Spleen (tissue), 11 donors: ENCODE results near the gene GPR183. TPM values are rescaled to one million over a fixed set of nuclear protein-coding genes. Genes with fewer than 3 reads are reported as not detected.

Experiments used
- DNase-seq: peaks from one replicate; pipeline ENCODE4 v3.0.0-alpha.2; 2020
- H3K27ac ChIP-seq, 8 donors: fragments of 200-600 bp; sonication (generic) in 7 of 8; 1 replicate in 4 of 8; 2 replicates in 4 of 8; pipeline versions ENCODE4 v1.5.0 to v1.8.0; 2016 to 2021; ENCODE audit warnings: inconsistent platforms in 4 of 8, mild to moderate bottlenecking in 4 of 8, moderate library complexity in 1 of 8
- H3K27me3 ChIP-seq, 7 donors: fragments of 200-600 bp; sonication (generic) in 6 of 7; replicated peaks in 1 of 7; 1 replicate in 4 of 7; 2 replicates in 3 of 7; pipeline versions ENCODE4 v1.5.0 to v1.8.0; 2016 to 2021; ENCODE audit warnings: inconsistent platforms in 3 of 7, mild to moderate bottlenecking in 1 of 7
- H3K36me3 ChIP-seq, 6 donors: fragments of 200-600 bp; sonication (generic) in 5 of 6; 1 replicate in 4 of 6; 2 replicates in 2 of 6; pipeline versions ENCODE4 v1.5.0 to v1.8.0; 2016 to 2021; ENCODE audit warnings: inconsistent platforms in 2 of 6
- H3K4me1 ChIP-seq, 6 donors: fragments of 200-600 bp; sonication (generic) in 5 of 6; 1 replicate in 3 of 6; 2 replicates in 3 of 6; pipeline versions ENCODE4 v1.5.0 to v1.8.0; 2016 to 2021; ENCODE audit warnings: inconsistent platforms in 3 of 6
- H3K4me3 ChIP-seq, 8 donors: fragments of 200-600 bp; sonication (generic) in 7 of 8; 1 replicate in 4 of 8; 2 replicates in 4 of 8; pipeline versions ENCODE4 v1.5.0 to v1.8.0; 2016 to 2021; ENCODE audit warnings: inconsistent platforms in 4 of 8, mild to moderate bottlenecking in 4 of 8, moderate library complexity in 2 of 8
- H3K9me3 ChIP-seq, 8 donors: fragments of 200-600 bp; sonication (generic) in 7 of 8; 1 replicate in 4 of 8; 2 replicates in 4 of 8; pipeline versions ENCODE4 v1.5.0 to v1.8.0; 2016 to 2021; ENCODE audit warnings: inconsistent platforms in 4 of 8
- CTCF ChIP-seq, 11 experiments: fragments of 200-600 bp in 7 of 11; fragments of 450-650 bp in 4 of 11; sonication (generic) in 4 of 11; IDR thresholded peaks in 8 of 11; conservative IDR thresholded peaks in 3 of 11; 1 replicate in 7 of 11; 2 replicates in 4 of 11; pipeline versions ENCODE4 v1.4.0 to v1.8.0; 2016 to 2021; ENCODE audit warnings: antibody characterized with exemption in 11 of 11, inconsistent platforms in 4 of 11, mild to moderate bottlenecking in 1 of 11
- POLR2A ChIP-seq, 3 donors: fragments of 450-650 bp; IDR thresholded peaks; one replicate each; pipeline ENCODE4 v1.5.1; 2017; ENCODE audit warnings: antibody characterized with exemption in 3 of 3, mild to moderate bottlenecking in 1 of 3
- POLR2AphosphoS5 ChIP-seq, 3 donors: sonication (generic); formaldehyde crosslinking; IDR thresholded peaks; one replicate each; pipeline ENCODE4 v1.5.1; 2017; ENCODE audit warnings: antibody characterized with exemption in 3 of 3
- WGBS, 5 donors: extraction: QIAGEN DNeasy Blood & Tissue Kit in 3 of 5; methylation state at CpG; one replicate each; pipeline versions ENCODE4 v1.1.5 to v1.1.7; 2013 to 2018; 5-methylcytosine and 5-hydroxymethylcytosine counted together
- intact Hi-C: fragments of 100-400 bp; cut with DNase I; formaldehyde crosslinking; loops from one replicate; pipeline ENCODE4 v1.15.0; 2023; ENCODE audit warnings: low total_unique reads
- polyA plus RNA-seq, 3 donors: library from polyadenylated mRNA; stranded (reverse); fragments of 200-250 nt; gene quantifications; one replicate each; pipeline ENCODE4 v1.2.1, GENCODE V29; 2013
- total RNA-seq, 7 donors: library from RNA; depleted of rRNA in 3 of 7; stranded (reverse); fragments of >200 nt in 3 of 7; fragmentation: NEBNext Ultra II Directional in 4 of 7; extraction: Animal tissue kit (Norgen Biotek cat#: 25700) in 4 of 7; gene quantifications; one replicate each; pipeline versions ENCODE4 v1.1.0 to v1.2.1, GENCODE V29; 2016 to 2021
- donor health status: healthy with polysubstance abuse.
- donor health status: DM: no; HTN: no; CAD: no; lungs with moderate emphysema.
- donor health status: DM: no; HTN: no; CAD: no.
- donor health status: Bipolar disorder and iron deficiency.
- donor health status: healthy.
- donor health status: DM: no; HTN: no; CAD: no.
- donor health status: DM: yes; HTN: yes; CAD: no.

The GPR183 gene
- total and polyA plus RNA-seq, 10 donors: 29.1 to 83.6 (median 56.6) TPM

GRCh38 chr13:99316657-99317256, 9.6 kb upstream of the GPR183 start:
- H3K27ac ChIP-seq: peak overlapping the region in 6 of 8 donors; percentile 5 to 84 (median 78)
- no peaks in the 10 kb centered on the region for H3K27me3 ChIP-seq
- H3K36me3 ChIP-seq: peaks cover 0 to 46% (median 11%) of the 10 kb centered on the region in 6 donors
- TF ChIP-seq POLR2AphosphoS5 (IDR thresholded peaks at IDR 0.05) (no peak), POLR2A (IDR thresholded peaks at IDR 0.05) (no peak), CTCF (IDR thresholded peaks at IDR 0.05 in 8 of 11, conservative IDR thresholded peaks at IDR 0.05 in 3 of 11) (no peak)
- 78 to 86% (median 83%) methylated on average over 6 of the region's 6 CpGs for WGBS, 5 donors
- peaks cover 43 to 94% (median 65%) of the 10 kb centered on the region in 6 donors for H3K4me1 ChIP-seq
- no peaks in the 10 kb centered on the region for H3K9me3 ChIP-seq
- H3K4me3 ChIP-seq: no peak overlapping the region
- intact Hi-C loops: no loop called here
- no peak for DNase-seq

- peak overlapping the region in 4 of 8 donors; percentile 78 to 84 (median 80) for H3K27ac ChIP-seq
- intact Hi-C loops: no loop called here
- H3K27me3 ChIP-seq: no peaks in the 10 kb centered on the region
These were observed 9.0 kb upstream of the GPR183 start for GRCh38 chr13:99316224-99316623.

GRCh38 chr13:99315186-99315585, 8.0 kb upstream of the GPR183 start:
- Histone ChIP-seq H3K36me3 (peaks cover 0 to 46% (median 11%) of the 10 kb centered on the region in 6 donors), H3K4me1 (peaks cover 38 to 94% (median 62%) of the 10 kb centered on the region in 6 donors), H3K27me3 (no peaks in the 10 kb centered on the region), H3K9me3 (no peaks in the 10 kb centered on the region), H3K27ac (peak overlapping the region; percentile 60 to 84 (median 78)), H3K4me3 (peak overlapping the region in 2 of 8 donors; percentile 1 to 15)
- WGBS, 5 donors: 58 to 77% (median 69%) methylated on average over 6 of the region's 6 CpGs
- DNase-seq: no peak
- no peak for TF ChIP-seq POLR2AphosphoS5 (IDR thresholded peaks at IDR 0.05)
- TF ChIP-seq CTCF (IDR thresholded peaks at IDR 0.05 in 8 of 11, conservative IDR thresholded peaks at IDR 0.05 in 3 of 11): no peak
- no peak for TF ChIP-seq POLR2A (IDR thresholded peaks at IDR 0.05)
- intact Hi-C loops: no loop called here

More at GRCh38 chr13:99316224-99316623, 9.0 kb upstream of the GPR183 start:
- Histone ChIP-seq H3K9me3 (no peaks in the 10 kb centered on the region), H3K4me3 (no peak overlapping the region), H3K36me3 (peaks cover 0 to 46% (median 11%) of the 10 kb centered on the region in 6 donors), H3K4me1 (peaks cover 39 to 94% (median 65%) of the 10 kb centered on the region in 6 donors)
- TF ChIP-seq CTCF (IDR thresholded peaks at IDR 0.05 in 8 of 11, conservative IDR thresholded peaks at IDR 0.05 in 3 of 11) (no peak), POLR2AphosphoS5 (IDR thresholded peaks at IDR 0.05) (no peak), POLR2A (IDR thresholded peaks at IDR 0.05) (no peak)
- DNase-seq: no peak
- 96 to 100% (median 99%) methylated on average over 2 of the region's 2 CpGs for WGBS, 5 donors

- no peak for DNase-seq
- TF ChIP-seq POLR2AphosphoS5 (IDR thresholded peaks at IDR 0.05): peak in 1 of 3 donors; percentile 79
- TF ChIP-seq CTCF (IDR thresholded peaks at IDR 0.05 in 8 of 11, conservative IDR thresholded peaks at IDR 0.05 in 3 of 11): no peak
- no peak for TF ChIP-seq POLR2A (IDR thresholded peaks at IDR 0.05)
- Histone ChIP-seq H3K27ac (peak overlapping the region; percentile 60 to 84 (median 78)), H3K4me1 (peaks cover 41 to 94% (median 61%) of the 10 kb centered on the region in 6 donors), H3K4me3 (peak overlapping the region in 2 of 8 donors; percentile 1 to 15), H3K27me3 (no peaks in the 10 kb centered on the region), H3K9me3 (no peaks in the 10 kb centered on the region), H3K36me3 (peaks cover 0 to 47% (median 11%) of the 10 kb centered on the region in 6 donors)
- intact Hi-C loops: loop anchor here (5.0 kb wide), 1 partner anchor 38 kb away; no protein-coding TSS in a partner anchor
- WGBS, 5 donors: 45 to 65% (median 55%) methylated on average over 10 of the region's 10 CpGs
These were observed 7.5 kb upstream of the GPR183 start for GRCh38 chr13:99314640-99315176.
